ENCODE results near the gene SMIM29. TPM values are rescaled to one million over a fixed set of nuclear protein-coding genes. Genes with fewer than 3 reads are reported as not detected.
"Not testable (repeated sequence)": the region's sequence is repeated elsewhere in the genome, so short reads cannot be mapped to it uniquely, and the experiment has no call there.

Gene SMIM29
- total and polyA plus RNA-seq, 9 donors, result 2.0 to 26.6 (median 17.8) TPM

DNA sequence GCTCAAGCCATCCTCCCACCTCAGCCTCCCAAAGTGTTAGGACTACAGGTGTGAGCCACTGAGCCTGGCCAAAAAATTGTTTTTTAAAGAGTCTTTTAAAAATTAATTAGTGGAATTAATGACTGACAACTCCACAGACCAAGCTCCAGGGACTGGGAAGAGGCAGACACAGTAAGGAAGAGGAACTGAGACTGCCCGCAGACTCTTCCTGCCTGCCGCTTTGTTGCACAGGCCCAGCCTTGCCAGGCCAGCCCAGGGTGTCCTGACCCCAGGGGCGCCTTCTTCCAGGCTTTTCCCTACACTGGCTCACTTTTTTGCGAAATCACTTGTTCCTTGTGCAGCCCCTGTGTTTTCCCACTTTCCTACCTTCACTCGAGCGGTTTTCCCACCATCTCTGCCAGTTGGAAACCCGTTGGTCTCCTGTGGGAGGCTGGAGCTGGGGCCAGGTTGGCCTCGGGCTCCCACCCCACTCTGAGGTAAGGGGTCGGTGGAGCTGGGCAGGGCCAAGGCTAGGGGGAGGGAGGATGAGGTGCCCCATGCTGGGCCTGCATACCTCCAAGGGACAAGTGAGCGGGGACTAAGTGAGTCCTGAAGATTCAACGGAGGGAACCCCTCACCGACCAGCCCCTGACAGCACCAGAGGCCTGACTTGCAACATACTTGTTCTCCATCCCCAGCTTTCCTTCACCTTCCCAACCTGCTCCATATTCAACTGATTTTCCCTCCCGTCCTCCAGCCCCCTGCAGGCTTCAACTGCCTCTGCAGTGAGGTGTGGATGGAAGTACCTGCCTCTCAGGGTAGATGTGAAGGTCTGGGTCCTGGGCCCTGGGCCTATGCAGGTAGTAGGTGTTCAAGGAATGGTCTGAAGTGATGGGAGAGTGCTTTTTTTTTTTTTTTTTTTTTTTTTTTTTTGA, 23.5 kb upstream of the SMIM29 start:
- WGBS, 3 donors, result 86 to 89% (median 87%) methylated on average over 13 of the region's 13 CpGs
- H3K27me3 ChIP-seq, result no peaks in the 10 kb centered on the region
- no peaks in the 10 kb centered on the region for H3K4me1 ChIP-seq (ENCODE audit: insufficient read depth)
- DNase-seq, result no peak
- intact Hi-C loops (cut with DNase I), result no loop called here
- H3K4me3 ChIP-seq, result no peak overlapping the region
- no peak overlapping the region for H3K27ac ChIP-seq
- no peaks in the 10 kb centered on the region for H3K36me3 ChIP-seq
- TF ChIP-seq, protein P1, sequence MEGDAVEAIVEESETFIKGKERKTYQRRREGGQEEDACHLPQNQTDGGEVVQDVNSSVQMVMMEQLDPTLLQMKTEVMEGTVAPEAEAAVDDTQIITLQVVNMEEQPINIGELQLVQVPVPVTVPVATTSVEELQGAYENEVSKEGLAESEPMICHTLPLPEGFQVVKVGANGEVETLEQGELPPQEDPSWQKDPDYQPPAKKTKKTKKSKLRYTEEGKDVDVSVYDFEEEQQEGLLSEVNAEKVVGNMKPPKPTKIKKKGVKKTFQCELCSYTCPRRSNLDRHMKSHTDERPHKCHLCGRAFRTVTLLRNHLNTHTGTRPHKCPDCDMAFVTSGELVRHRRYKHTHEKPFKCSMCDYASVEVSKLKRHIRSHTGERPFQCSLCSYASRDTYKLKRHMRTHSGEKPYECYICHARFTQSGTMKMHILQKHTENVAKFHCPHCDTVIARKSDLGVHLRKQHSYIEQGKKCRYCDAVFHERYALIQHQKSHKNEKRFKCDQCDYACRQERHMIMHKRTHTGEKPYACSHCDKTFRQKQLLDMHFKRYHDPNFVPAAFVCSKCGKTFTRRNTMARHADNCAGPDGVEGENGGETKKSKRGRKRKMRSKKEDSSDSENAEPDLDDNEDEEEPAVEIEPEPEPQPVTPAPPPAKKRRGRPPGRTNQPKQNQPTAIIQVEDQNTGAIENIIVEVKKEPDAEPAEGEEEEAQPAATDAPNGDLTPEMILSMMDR (IDR thresholded peaks at IDR 0.05), result no peak
- TF ChIP-seq EP300 (IDR thresholded peaks at IDR 0.05) (no peak), POLR2A (IDR thresholded peaks at IDR 0.05) (no peak)
- no peaks in the 10 kb centered on the region for H3K9me3 ChIP-seq

DNA sequence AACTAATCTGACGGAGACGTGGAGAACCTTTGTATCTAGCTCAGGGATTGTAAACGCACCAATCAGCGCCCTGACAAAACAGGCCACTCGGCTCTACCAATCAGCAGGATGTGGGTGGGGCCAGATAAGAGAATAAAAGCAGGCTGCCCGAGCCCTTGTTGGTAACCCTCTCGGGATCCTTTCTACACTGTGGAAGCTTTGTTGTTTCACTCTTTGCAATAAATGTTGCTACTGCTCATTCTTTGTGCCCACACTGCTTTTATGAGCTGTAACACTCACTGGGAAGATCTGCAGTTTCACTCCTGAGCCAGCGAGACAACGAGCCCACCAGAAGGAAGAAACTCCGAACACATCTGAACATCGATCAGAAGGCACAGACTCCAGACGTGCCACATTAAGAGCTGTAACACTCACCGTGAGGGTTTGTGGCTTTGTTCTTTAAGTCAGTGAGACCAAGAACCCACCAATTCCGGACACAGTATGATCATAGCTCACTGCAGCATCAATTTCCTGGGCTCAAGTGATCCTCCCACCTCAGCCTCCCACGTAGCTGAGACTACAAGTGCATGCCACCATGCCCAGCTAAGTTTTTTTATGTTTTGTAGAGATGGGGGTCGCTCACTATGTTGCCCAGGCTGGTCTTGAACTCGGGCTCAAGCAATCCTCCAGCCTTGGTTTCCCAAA, 21.0 kb upstream of the SMIM29 start:
- H3K4me1 ChIP-seq (ENCODE audit: insufficient read depth); DNase-seq; H3K27me3 ChIP-seq; H3K9me3 ChIP-seq; intact Hi-C loops (cut with DNase I); H3K27ac ChIP-seq; H3K36me3 ChIP-seq; H3K4me3 ChIP-seq: not testable (repeated sequence)
- 74 to 75% (median 74%) methylated on average over 17 of the region's 17 CpGs for WGBS, 3 donors

DNA sequence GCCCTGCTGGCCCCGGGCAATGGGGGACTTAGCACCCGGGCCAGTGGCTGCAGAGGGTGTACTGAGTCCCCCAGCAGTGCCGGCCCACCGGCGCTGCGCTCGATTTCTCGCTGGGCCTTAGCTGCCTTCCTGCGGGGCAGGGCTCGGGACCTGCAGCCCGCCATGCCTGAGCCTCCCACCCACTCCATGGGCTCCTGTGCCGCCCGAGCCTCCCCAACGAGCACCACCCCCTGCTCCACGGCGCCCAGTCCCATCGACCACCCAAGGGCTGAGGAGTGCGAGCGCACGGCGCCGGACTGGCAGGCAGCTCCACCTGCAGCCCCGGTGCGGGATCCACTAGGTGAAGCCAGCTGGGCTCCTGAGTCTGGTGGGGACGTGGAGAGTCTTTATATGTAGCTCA, 20.3 kb upstream of the SMIM29 start:
- intact Hi-C loops (cut with DNase I); H3K9me3 ChIP-seq; H3K4me3 ChIP-seq; DNase-seq; H3K4me1 ChIP-seq (ENCODE audit: insufficient read depth); H3K27ac ChIP-seq; H3K36me3 ChIP-seq; H3K27me3 ChIP-seq: not testable (repeated sequence)
- 93 to 95% (median 94%) methylated on average over 19 to 25 of the region's 25 CpGs for WGBS, 3 donors

DNA sequence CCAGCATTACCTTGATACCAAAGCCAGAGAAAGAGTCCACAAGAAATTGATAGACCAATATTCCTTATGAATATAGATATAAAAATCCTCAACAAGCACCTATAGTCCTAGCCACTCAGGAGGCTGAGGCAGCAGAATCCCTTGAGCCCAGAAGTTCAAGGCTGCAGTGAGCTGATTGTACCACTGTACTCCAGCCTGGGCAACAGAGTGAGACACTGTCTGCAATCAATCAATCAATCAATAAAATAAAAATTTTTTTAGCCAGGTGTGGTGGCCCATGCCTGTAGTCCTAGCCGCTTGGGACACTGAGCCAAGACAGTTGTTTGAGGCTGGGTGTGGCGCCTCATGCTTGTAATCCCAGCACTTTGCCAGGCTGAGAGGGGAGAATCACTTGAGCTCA, 18.9 kb upstream of the SMIM29 start:
- Histone ChIP-seq H3K4me1 (ENCODE audit: insufficient read depth) (no peaks in the 10 kb centered on the region), H3K9me3 (no peaks in the 10 kb centered on the region), H3K36me3 (no peaks in the 10 kb centered on the region), H3K27ac (no peak overlapping the region), H3K27me3 (no peaks in the 10 kb centered on the region), H3K4me3 (no peak overlapping the region)
- WGBS, 3 donors, result 90 to 94% (median 93%) methylated on average over 2 of the region's 2 CpGs
- TF ChIP-seq, protein P1 (IDR thresholded peaks at IDR 0.05), result no peak
- TF ChIP-seq EP300 (IDR thresholded peaks at IDR 0.05), result no peak
- TF ChIP-seq POLR2A (IDR thresholded peaks at IDR 0.05), result no peak
- intact Hi-C loops (cut with DNase I), result no loop called here
- DNase-seq, result no peak

DNA sequence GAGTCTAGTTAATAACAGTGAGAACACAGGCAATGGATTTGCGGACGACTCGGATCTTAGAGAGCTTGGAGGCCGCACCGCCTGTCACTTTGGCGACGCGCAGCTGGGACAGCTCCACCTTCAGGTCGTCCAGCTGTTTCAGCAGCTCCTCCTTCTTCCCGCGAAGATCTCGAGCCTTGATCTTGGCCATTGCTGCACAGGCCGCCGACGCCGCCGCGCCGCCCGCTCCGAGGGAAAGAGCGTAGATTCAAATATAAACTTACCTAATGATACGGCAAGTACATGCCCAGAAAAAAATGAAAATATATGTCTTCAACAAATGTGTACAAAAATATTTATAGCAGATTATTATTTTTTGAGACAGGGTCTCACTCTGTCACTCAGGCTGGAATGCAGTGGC, 14.7 kb upstream of the SMIM29 start:
- H3K4me1 ChIP-seq (ENCODE audit: insufficient read depth); H3K27ac ChIP-seq; intact Hi-C loops (cut with DNase I); H3K9me3 ChIP-seq; DNase-seq; H3K36me3 ChIP-seq; H3K27me3 ChIP-seq; H3K4me3 ChIP-seq: not testable (repeated sequence)
- 77 to 84% (median 82%) methylated on average over 23 of the region's 23 CpGs for WGBS, 3 donors
